Measurements from ENCODE around the gene CAMTA1. TPM values are rescaled to one million over a fixed set of nuclear protein-coding genes. Genes with fewer than 3 reads are reported as not detected.
A peak's percentile ranks its signal among the peaks of the same experiment; 100 is the strongest.

Gene CAMTA1
- total RNA-seq, 3 donors from 2014 or later, result 73.4 to 114 (median 82.6) TPM

DNA sequence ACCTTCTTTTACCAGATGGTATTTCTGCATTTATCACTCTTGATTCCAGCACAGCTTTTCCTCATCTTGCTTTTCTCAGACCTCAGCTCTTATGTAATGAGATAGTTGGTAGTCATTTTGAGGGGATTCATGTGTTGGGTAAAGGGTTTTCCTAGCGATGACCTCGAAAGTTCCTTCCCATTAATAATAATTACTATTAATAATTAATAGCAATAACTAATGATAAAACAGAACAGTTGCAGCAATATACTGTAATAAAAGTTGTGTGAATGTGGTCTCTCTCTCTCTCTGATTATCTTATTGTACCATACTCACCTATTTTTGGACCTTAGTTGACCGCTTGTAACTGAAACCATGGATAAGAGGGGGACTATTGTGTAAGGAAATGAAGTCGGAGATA, 14.2 kb downstream of the CAMTA1 start:
- H3K9me3 ChIP-seq, result no peaks in the 10 kb centered on the region
- no peak for ATAC-seq
- no peaks in the 10 kb centered on the region for H3K36me3 ChIP-seq (ENCODE audit: low read depth)
- no peak overlapping the region for H3K4me3 ChIP-seq
- TF ChIP-seq, protein P1, sequence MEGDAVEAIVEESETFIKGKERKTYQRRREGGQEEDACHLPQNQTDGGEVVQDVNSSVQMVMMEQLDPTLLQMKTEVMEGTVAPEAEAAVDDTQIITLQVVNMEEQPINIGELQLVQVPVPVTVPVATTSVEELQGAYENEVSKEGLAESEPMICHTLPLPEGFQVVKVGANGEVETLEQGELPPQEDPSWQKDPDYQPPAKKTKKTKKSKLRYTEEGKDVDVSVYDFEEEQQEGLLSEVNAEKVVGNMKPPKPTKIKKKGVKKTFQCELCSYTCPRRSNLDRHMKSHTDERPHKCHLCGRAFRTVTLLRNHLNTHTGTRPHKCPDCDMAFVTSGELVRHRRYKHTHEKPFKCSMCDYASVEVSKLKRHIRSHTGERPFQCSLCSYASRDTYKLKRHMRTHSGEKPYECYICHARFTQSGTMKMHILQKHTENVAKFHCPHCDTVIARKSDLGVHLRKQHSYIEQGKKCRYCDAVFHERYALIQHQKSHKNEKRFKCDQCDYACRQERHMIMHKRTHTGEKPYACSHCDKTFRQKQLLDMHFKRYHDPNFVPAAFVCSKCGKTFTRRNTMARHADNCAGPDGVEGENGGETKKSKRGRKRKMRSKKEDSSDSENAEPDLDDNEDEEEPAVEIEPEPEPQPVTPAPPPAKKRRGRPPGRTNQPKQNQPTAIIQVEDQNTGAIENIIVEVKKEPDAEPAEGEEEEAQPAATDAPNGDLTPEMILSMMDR (IDR thresholded peaks at IDR 0.05), result no peak
- H3K4me1 ChIP-seq (ENCODE audit: low read depth), result peaks cover 15% of the 10 kb centered on the region
- no peak for DNase-seq
- intact Hi-C loops (cut with DNase I, micrococcal nuclease), result loop anchor here (10.0 kb wide), 2 partner anchors 95 to 265 kb away; no protein-coding TSS in a partner anchor

DNA sequence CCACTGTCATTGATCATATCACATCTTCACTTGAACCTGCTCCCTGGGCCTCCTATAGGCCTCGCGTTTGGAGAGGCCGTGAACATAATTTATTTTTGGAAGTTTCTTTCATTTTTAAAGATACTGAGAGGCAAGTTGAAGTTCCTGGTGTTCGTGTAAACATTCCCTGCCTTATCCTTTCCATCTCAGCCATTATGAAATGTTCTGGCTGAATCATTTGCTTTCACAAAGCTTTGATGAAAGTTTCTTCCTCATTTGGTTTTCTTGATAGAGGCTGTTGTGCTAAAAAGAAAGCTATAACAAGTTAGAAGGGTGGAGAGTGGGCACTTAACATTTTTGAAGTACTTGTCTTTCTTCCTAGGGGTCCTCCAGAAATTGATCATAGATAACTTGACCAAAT, 15.5 kb downstream of the CAMTA1 start:
- H3K9me3 ChIP-seq, result no peaks in the 10 kb centered on the region
- peaks cover 15% of the 10 kb centered on the region for H3K4me1 ChIP-seq (ENCODE audit: low read depth)
- intact Hi-C loops (cut with DNase I, micrococcal nuclease), result no loop called here
- TF ChIP-seq, protein P1 (IDR thresholded peaks at IDR 0.05), result no peak
- ATAC-seq (peak; percentile 32), DNase-seq (no peak)
- no peak overlapping the region for H3K4me3 ChIP-seq
- H3K36me3 ChIP-seq (ENCODE audit: low read depth), result no peaks in the 10 kb centered on the region

DNA sequence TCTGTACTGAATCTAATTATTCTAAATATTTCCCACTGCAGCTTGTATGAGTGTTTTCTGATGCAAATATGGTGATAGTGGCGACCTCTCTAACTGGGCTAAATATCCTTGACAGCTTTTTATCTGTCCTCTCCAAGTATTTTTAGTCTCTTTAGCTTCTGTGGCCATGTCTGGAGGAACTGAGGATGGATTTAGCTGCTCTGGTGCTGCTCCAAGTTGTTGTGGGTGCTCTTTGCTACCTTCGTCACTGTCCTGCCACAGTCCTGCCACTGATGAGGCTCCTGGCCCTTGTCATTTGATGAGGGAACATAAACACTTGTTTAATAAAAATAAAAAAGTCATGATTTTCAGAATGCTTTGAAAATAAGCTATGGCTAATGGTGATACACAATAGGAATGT, 15.9 kb downstream of the CAMTA1 start:
- ATAC-seq, result no peak
- Histone ChIP-seq H3K36me3 (ENCODE audit: low read depth) (no peaks in the 10 kb centered on the region), H3K4me1 (ENCODE audit: low read depth) (peaks cover 15% of the 10 kb centered on the region), H3K9me3 (no peaks in the 10 kb centered on the region), H3K4me3 (no peak overlapping the region)
- TF ChIP-seq, protein P1 (IDR thresholded peaks at IDR 0.05), result no peak
- DNase-seq, result no peak
- intact Hi-C loops (cut with DNase I, micrococcal nuclease), result no loop called here

DNA sequence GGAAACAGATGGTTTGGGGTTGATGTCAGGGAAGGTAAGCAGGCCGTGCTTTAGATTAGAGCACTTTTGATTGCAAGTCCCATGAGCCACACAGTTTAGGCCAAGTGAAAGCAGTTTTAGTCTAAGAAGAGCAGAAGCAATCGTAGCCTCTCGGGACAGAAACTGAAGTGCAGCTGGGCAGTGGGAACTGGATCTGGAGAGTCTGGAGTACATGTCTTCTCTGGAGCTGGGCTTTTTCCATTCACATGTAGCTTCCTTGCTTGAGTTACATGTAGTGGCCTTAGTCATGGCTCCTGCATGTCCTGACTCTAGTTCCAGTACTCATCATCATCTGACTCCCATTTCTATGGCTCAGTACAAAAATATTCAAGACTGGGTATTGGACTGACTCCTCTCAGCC, 16.7 kb downstream of the CAMTA1 start:
- ATAC-seq (no peak), DNase-seq (no peak)
- TF ChIP-seq, protein P1 (IDR thresholded peaks at IDR 0.05), result no peak
- Histone ChIP-seq H3K36me3 (ENCODE audit: low read depth) (no peaks in the 10 kb centered on the region), H3K9me3 (no peaks in the 10 kb centered on the region), H3K4me1 (ENCODE audit: low read depth) (peaks cover 23% of the 10 kb centered on the region), H3K4me3 (no peak overlapping the region)
- intact Hi-C loops (cut with DNase I, micrococcal nuclease), result no loop called here

DNA sequence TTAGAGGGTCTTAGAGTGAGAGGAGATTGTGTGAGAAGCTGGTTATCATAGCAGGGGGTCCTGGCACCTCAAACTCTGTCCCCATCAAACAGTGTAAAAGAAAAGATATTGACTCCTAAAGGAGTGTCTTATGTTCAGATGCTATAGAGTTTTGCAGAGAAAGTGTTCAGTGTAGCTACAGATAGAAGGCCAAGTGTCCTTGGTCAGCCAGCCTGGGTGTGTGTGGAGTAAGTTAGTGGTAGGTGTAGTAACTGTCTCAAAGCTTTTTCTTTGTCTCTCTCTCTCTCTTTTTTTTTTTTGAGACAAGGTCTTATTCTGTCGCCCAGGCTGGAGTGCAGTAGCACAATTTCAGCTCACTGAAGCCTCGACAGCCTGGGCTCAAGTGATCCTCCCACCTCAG, 17.2 kb downstream of the CAMTA1 start:
- Histone ChIP-seq H3K9me3 (no peaks in the 10 kb centered on the region), H3K36me3 (ENCODE audit: low read depth) (no peaks in the 10 kb centered on the region), H3K4me3 (no peak overlapping the region), H3K4me1 (ENCODE audit: low read depth) (peaks cover 28% of the 10 kb centered on the region)
- DNase-seq (no peak), ATAC-seq (no peak)
- TF ChIP-seq, protein P1 (IDR thresholded peaks at IDR 0.05), result no peak
- intact Hi-C loops (cut with DNase I, micrococcal nuclease), result no loop called here

DNA sequence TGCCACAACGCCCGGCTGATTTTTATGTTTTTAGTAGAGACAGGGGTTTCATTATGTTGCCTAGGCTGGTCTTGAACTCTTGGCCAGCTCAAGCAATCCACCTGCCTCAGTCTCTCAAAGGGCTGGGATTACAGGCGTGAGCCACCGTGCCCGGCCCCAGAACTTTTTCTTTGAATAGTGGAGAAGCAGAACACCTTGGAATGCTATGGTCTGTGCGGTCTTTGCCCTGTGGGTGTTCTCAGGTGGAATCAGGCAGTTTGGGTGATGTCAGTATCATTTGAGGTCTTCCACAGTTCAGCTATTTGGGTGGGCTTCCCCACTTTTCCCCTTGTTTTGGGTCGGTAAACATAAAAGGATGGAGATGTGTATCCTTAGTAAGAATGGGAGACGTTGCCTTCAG, 17.6 kb downstream of the CAMTA1 start:
- H3K4me1 ChIP-seq (ENCODE audit: low read depth), result peaks cover 29% of the 10 kb centered on the region

More for the DNA sequence above, 17.6 kb downstream of the CAMTA1 start:
- Histone ChIP-seq H3K9me3 (no peaks in the 10 kb centered on the region), H3K4me3 (no peak overlapping the region), H3K36me3 (ENCODE audit: low read depth) (no peaks in the 10 kb centered on the region)
- DNase-seq, result no peak
- TF ChIP-seq, protein P1 (IDR thresholded peaks at IDR 0.05), result no peak
- ATAC-seq, result no peak
- intact Hi-C loops (cut with DNase I, micrococcal nuclease), result no loop called here

Data from mucosa of descending colon (tissue), 3 donors.